A172 (cell line): ENCODE results near the gene TRIM22. TPM values are rescaled to one million over a fixed set of nuclear protein-coding genes. Genes with fewer than 3 reads are reported as not detected.
"Not testable (repeated sequence)": the region's sequence is repeated elsewhere in the genome, so short reads cannot be mapped to it uniquely, and the experiment has no call there.

Experiments used
- DNase-seq: peaks from one replicate; pipeline ENCODE4 v3.0.0-alpha.2; 2015; ENCODE audit warnings: low spot score
- total RNA-seq: library from RNA; depleted of rRNA; stranded (reverse); fragments of >200 nt; shearing (Covaris generic); gene quantifications from 2 replicates; pipeline ENCODE4 v1.2.3, GENCODE V29; 2014

The TRIM22 gene
- total RNA-seq, 1 experiment from 2014 or later, result 43.0 TPM

GRCh38 chr11:5690736-5691135 lies 1.1 kb downstream of the TRIM22 start:
- peak; percentile 16 for DNase-seq

- not testable (repeated sequence) for DNase-seq
Observed at GRCh38 chr11:5691238-5691963, 1.8 kb downstream of the TRIM22 start.

GRCh38 chr11:5691964-5692361 lies 2.4 kb downstream of the TRIM22 start:
- DNase-seq, result no peak

GRCh38 chr11:5694642-5695041 lies 5.1 kb downstream of the TRIM22 start:
- no peak for DNase-seq

- no peak for DNase-seq
Observed at GRCh38 chr11:5695580-5695979, 6.0 kb downstream of the TRIM22 start.

GRCh38 chr11:5696210-5696609 lies 6.6 kb downstream of the TRIM22 start:
- DNase-seq, result no peak

- DNase-seq, result no peak
Observed at GRCh38 chr11:5698281-5698680, 8.7 kb downstream of the TRIM22 start.

GRCh38 chr11:5700421-5701054 lies 10.9 kb downstream of the TRIM22 start:
- DNase-seq, result no peak

GRCh38 chr11:5701055-5701577 lies 11.5 kb downstream of the TRIM22 start:
- DNase-seq, result no peak

- DNase-seq, result no peak
Observed at GRCh38 chr11:5703741-5704536, 14.3 kb downstream of the TRIM22 start.

GRCh38 chr11:5705688-5706087 lies 16.1 kb downstream of the TRIM22 start:
- DNase-seq, result no peak

- no peak for DNase-seq
Observed at GRCh38 chr11:5712507-5712906, 22.9 kb downstream of the TRIM22 start.

- DNase-seq, result no peak
Observed at GRCh38 chr11:5713695-5714094, 24.1 kb downstream of the TRIM22 start.

- not testable (repeated sequence) for DNase-seq
Observed at GRCh38 chr11:5716518-5716917, 26.9 kb downstream of the TRIM22 start.

GRCh38 chr11:5719703-5720495 lies 30.3 kb downstream of the TRIM22 start:
- DNase-seq, result no peak

GRCh38 chr11:5722622-5723021 lies 33.0 kb downstream of the TRIM22 start:
- no peak for DNase-seq

- DNase-seq, result no peak
Observed at GRCh38 chr11:5726351-5726750, 36.8 kb downstream of the TRIM22 start.

GRCh38 chr11:5727691-5728090 lies 38.1 kb downstream of the TRIM22 start:
- no peak for DNase-seq

- no peak for DNase-seq
Observed at GRCh38 chr11:5736396-5736795, 46.8 kb downstream of the TRIM22 start, which contains the start of gene OR56B1. TSS of gene OR56B1 (plus strand) at chr11:5736448. CDS start at chr11:5736517, 69 bp downstream.

GRCh38 chr11:5737091-5737490 lies 47.5 kb downstream of the TRIM22 start:
- DNase-seq, result no peak

GRCh38 chr11:5737670-5738392 lies 48.2 kb downstream of the TRIM22 start:
- DNase-seq, result no peak
